GM21526 (cell line): Measurements from ENCODE around the gene ARHGEF17.
"Not testable (repeated sequence)": the region's sequence is repeated elsewhere in the genome, so short reads cannot be mapped to it uniquely, and the experiment has no call there.

Experiments used
- ATAC-seq: cut with Tn5 transposase; IDR thresholded peaks from one replicate; pipeline ENCODE4 v1.9.1; 2021; ENCODE audit warnings: moderate library complexity; ENCODE audit not compliant: unreplicated experiment, low FRiP score

ARHGEF17 gene, protein sequence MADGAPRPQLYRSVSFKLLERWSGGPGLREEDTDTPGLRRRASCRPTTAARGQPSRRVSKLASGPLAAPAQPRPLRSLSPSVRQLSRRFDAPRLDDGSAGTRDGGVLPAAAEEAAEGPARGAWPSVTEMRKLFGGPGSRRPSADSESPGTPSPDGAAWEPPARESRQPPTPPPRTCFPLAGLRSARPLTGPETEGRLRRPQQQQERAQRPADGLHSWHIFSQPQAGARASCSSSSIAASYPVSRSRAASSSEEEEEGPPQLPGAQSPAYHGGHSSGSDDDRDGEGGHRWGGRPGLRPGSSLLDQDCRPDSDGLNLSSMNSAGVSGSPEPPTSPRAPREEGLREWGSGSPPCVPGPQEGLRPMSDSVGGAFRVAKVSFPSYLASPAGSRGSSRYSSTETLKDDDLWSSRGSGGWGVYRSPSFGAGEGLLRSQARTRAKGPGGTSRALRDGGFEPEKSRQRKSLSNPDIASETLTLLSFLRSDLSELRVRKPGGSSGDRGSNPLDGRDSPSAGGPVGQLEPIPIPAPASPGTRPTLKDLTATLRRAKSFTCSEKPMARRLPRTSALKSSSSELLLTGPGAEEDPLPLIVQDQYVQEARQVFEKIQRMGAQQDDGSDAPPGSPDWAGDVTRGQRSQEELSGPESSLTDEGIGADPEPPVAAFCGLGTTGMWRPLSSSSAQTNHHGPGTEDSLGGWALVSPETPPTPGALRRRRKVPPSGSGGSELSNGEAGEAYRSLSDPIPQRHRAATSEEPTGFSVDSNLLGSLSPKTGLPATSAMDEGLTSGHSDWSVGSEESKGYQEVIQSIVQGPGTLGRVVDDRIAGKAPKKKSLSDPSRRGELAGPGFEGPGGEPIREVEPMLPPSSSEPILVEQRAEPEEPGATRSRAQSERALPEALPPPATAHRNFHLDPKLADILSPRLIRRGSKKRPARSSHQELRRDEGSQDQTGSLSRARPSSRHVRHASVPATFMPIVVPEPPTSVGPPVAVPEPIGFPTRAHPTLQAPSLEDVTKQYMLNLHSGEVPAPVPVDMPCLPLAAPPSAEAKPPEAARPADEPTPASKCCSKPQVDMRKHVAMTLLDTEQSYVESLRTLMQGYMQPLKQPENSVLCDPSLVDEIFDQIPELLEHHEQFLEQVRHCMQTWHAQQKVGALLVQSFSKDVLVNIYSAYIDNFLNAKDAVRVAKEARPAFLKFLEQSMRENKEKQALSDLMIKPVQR (N-terminal part only)

GRCh38 chr11:73308003-73308960 is at the start of gene ARHGEF17:
TSS of gene ARHGEF17 (plus strand) at chr11:73308276. CDS start at chr11:73308639, 363 bp downstream.
- peak; percentile 29 for ATAC-seq

- ATAC-seq = no peak
These were observed 48.5 kb upstream of the ARHGEF17 start for GRCh38 chr11:73259406-73260126.

- ATAC-seq = no peak
These were observed 48.0 kb upstream of the ARHGEF17 start for GRCh38 chr11:73260127-73260457.

- ATAC-seq = no peak
These were observed 45.1 kb upstream of the ARHGEF17 start for GRCh38 chr11:73262851-73263495.

- no peak for ATAC-seq
These were observed 44.4 kb upstream of the ARHGEF17 start for GRCh38 chr11:73263640-73264039.

GRCh38 chr11:73265278-73265810 is 42.7 kb upstream of the ARHGEF17 start:
- no peak for ATAC-seq

- ATAC-seq = no peak
These were observed 42.0 kb upstream of the ARHGEF17 start for GRCh38 chr11:73265853-73266645.

GRCh38 chr11:73266646-73267020 is 41.4 kb upstream of the ARHGEF17 start:
- no peak for ATAC-seq

GRCh38 chr11:73267122-73267846 is 40.8 kb upstream of the ARHGEF17 start:
- ATAC-seq = no peak

GRCh38 chr11:73267906-73268540 is 40.1 kb upstream of the ARHGEF17 start:
- ATAC-seq = no peak

DNA sequence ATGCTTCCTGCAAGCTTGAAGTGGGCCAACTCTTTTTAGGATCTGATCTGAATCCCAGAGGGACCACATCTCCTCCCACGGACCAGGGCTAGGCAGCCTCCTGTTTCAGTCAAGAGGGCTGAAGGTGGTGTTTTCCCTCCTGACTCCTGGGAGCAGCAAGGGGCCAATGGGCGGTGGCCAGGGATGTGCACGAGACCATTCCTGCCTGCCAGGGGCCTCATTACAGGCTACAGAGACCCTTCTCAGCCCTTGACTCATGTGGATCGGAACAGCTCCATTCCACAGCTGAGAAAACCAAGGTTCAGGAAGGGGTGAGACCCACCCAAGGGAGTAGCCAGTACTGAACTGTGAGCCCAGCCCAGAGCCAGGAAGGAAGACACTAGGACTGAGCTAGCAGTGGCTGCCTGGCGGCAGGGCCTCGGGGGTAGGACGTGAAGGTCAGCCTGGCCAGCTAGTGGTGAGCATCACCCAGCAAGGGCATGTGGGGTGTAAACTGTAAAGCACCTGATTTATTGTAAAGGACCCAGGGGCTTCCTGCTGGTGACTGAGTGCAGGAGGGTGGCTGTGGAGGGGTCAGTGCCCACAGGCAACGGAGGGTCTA is 39.3 kb upstream of the ARHGEF17 start:
- no peak for ATAC-seq

DNA sequence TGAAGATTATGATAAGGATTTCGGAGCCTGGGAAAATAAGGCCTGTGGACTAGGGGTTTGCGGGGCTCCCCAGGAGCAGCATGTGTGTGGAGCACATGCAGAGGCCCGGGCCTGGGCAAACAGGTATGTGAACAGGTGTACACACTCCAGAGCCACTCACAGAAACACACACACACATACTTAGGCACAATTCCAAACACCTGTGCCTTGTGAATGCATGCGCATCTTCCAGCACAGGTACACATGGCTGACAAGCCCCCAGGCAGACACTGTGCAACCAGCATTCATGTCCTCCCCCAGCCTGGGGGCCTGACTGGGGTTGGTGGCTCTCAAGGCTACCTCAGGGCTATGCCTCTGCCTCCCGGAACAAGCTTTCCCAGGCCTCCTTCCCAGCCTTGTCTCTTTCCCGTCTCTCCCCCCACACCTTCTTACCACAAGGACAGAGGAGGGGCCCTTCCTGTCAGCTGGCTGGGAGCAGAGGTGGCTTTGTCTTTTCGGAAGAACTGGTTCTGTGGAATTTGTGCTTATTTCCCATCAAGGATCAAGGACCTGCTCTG is 38.5 kb upstream of the ARHGEF17 start:
- ATAC-seq = no peak

DNA sequence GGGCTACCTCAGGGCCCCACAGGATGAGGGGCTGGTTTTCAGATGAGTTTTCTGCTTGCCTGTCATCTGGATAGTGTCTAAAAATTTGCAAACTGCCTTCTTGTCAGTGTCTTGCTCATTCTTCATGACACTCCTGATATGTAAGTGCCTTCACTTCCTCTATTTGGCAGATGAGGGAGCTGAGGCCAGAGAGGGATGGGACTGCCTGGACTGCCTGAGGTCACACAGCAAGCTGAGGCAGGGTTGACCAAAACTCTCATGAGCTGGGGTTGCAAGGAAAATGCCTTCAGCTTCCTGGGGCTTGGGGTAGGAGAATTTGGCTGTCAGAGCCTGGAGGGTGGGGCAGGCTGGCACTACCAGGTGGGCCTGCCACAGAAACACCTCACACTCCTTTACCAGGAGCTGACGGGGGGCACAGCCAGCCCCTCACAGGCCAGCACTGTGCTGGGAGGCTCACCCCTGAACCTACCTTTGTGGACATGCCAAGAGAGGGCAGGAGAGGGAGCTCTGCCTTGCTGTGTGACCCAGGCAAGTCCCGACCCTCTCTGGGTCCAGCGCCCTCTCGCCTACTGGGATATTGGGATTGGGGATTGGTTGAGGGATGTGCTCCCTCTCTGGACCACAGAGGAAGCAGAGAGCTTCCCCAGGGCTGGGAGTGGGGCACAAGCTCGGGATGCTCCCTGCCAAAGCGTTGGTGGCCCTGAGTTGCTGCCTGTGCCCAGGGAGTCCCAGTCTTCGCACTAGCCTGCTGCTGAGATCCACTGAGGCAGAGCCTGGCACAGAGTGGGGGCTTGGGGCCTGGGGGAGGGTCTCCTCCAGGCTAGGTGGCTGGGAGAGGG is 37.8 kb upstream of the ARHGEF17 start:
- ATAC-seq = no peak

DNA sequence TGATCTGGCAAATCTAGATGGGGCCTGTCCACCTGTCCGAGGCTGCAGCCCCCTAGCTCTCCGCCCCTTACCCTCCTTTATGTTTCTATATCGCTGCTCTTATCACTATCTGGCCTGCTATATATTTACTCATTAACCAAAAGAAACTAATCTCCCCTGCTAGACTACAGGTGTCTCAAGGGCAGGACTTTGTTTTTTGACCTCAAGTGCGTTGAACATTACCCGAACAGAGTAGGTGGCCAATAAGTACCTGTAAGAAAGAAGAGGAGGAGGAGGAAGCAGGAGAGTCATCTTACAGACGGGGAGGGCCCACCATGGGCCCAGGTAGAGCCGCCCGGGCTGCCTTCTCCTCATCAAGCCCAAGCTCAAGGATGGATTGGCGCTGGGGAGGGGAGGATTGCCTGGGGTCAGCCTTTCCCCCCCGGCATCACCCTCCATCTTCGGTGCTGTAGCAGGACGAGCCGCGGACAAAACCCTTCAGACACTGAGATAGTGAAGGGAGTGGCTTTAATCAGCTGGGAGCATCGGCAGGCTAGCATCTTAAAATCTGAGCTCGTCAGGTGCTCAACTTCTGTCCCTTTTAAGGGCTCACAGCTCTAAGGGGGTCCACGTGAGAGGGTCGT is 37.1 kb upstream of the ARHGEF17 start:
- no peak for ATAC-seq

DNA sequence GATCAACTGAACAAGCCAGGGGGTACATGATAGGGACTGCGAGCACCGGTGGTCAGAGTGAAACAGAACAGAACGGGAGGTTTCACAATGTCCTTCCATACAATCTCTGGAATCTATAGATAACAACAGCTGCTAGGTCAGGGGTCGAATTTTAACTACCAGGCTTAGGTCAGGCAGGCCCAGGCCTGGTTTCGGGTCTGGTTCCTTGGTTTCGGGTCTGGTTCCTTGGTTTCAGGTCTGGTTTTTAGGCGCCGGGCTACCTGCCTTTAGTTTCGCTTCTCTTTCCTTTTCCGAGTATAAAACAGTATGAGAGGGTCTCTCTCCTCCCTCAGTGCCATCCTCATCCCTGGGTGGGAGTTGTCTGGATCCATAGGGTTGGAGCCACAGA is 36.6 kb upstream of the ARHGEF17 start:
- not testable (repeated sequence) for ATAC-seq
